GM12878 (cell line): ENCODE results near the gene SCYL1. TPM values are rescaled to one million over a fixed set of nuclear protein-coding genes. Genes with fewer than 3 reads are reported as not detected.

Experiments
- ATAC-seq: fragments of 200-7000 bp; cut with Tn5 transposase; 3 replicates; pipeline ENCODE4 v1.9.1; 2020; ENCODE audit warnings: mild to moderate bottlenecking, moderate library complexity
- BruUV-seq: library from RNA; stranded (reverse); fragments of 400-500 nt; replicated peaks from 2 replicates; lab custom pipeline; 2021; lab: Mats Ljungman, UMichigan
- CTCF ChIA-PET: fragments of 300-600 bp; sonication (Branson Sonifier 250); formaldehyde crosslinking; extraction: SDS; loops from one replicate; lab custom pipeline; 2021; ENCODE audit warnings: inconsistent platforms; lab: Yijun Ruan, JAX
- POLR2A ChIA-PET: fragments of 350-600 bp; formaldehyde crosslinking; extraction: SDS; loops from one replicate; lab custom pipeline; 2021; ENCODE audit warnings: inconsistent platforms; lab: Charles Lee
- RAD21 ChIA-PET: fragments of 300-600 bp; sonication (Branson Sonifier 250); formaldehyde crosslinking; loops from one replicate; lab custom pipeline; 2023; ENCODE audit warnings: antibody characterized with exemption; ENCODE audit not compliant: unreplicated experiment; lab: Charles Lee
- SMC1A ChIA-PET: fragments of 300-600 bp; sonication (Branson Sonifier 250); formaldehyde crosslinking; loops from one replicate; lab custom pipeline; 2023; ENCODE audit not compliant: unreplicated experiment, uncharacterized antibody; lab: Charles Lee
- DNase-seq: peaks from one replicate; pipeline ENCODE4 v3.0.0-alpha.2; 2011; ENCODE audit warnings: low read depth, low spot score
- FAIRE-seq: peaks from 3 replicates; lab custom pipeline; 2011; peaks lifted over from hg19 to GRCh38; lab: Jason Lieb, UNC
- H2AFZ ChIP-seq: 2 replicates; pipeline ENCODE4 v1.6.0; 2011; ENCODE audit warnings: low read depth, low read length, control low read depth; ENCODE audit not compliant: control insufficient read depth
- H3K27ac ChIP-seq: 2 replicates; pipeline ENCODE4 v1.5.1; 2011; ENCODE audit warnings: control low read depth; ENCODE audit not compliant: control insufficient read depth, insufficient read depth
- H3K27me3 ChIP-seq, 2 experiments: replicated peaks in 1 of 2; 2 replicates each; pipeline versions ENCODE4 v1.6.0 to v1.6.1; 2011; ENCODE audit warnings: low read length in 1 of 2; ENCODE audit not compliant: control insufficient read depth in 2 of 2, insufficient read depth in 2 of 2
- H3K36me3 ChIP-seq, 2 experiments: 2 replicates each; pipeline ENCODE4 v1.5.1; 2011; ENCODE audit warnings: low read length in 1 of 2; ENCODE audit not compliant: control insufficient read depth in 2 of 2, insufficient read depth in 2 of 2
- H3K4me1 ChIP-seq: 2 replicates; pipeline ENCODE4 v1.6.1; 2011; ENCODE audit warnings: mild to moderate bottlenecking, low read length, moderate library complexity, mixed read lengths; ENCODE audit not compliant: control insufficient read depth, insufficient read depth
- H3K4me2 ChIP-seq: 2 replicates; pipeline ENCODE4 v1.6.0; 2011; ENCODE audit warnings: control low read depth; ENCODE audit not compliant: control insufficient read depth, insufficient read depth
- H3K4me3 ChIP-seq: fragments of 200-600 bp; sonication (generic); 2 replicates; pipeline ENCODE4 v1.5.1; 2016
- H3K79me2 ChIP-seq: 2 replicates; pipeline ENCODE4 v1.6.0; 2011; ENCODE audit warnings: low read length; ENCODE audit not compliant: control insufficient read depth, insufficient read depth
- H3K9ac ChIP-seq: 2 replicates; pipeline ENCODE4 v1.8.0; 2011; ENCODE audit warnings: low read length, control low read depth, mixed read lengths; ENCODE audit not compliant: control insufficient read depth, insufficient read depth
- H3K9me3 ChIP-seq: replicated peaks from 3 replicates; pipeline ENCODE4 v1.5.1; 2011; ENCODE audit warnings: mild to moderate bottlenecking, low read length; ENCODE audit not compliant: control insufficient read depth, insufficient read depth
- H4K20me1 ChIP-seq: 2 replicates; pipeline ENCODE4 v1.6.0; 2011; ENCODE audit not compliant: control insufficient read depth, insufficient read depth
- BACH1 ChIP-seq: fragments of 450-650 bp; IDR thresholded peaks from 2 replicates; pipeline ENCODE4 v1.6.1; 2017; ENCODE audit warnings: mild to moderate bottlenecking, borderline replicate concordance
- CBFB ChIP-seq: IDR thresholded peaks from 2 replicates; pipeline ENCODE4 v1.6.1; 2016; ENCODE audit warnings: antibody characterized with exemption, low read depth
- CBX3 ChIP-seq: fragments of 200-600 bp; sonication (generic); IDR thresholded peaks from 2 replicates; pipeline ENCODE4 v1.6.1; 2016; ENCODE audit warnings: low read depth, borderline replicate concordance
- CHD1 ChIP-seq: IDR thresholded peaks from 2 replicates; pipeline ENCODE4 v1.6.1; 2012; ENCODE audit warnings: low read depth, low read length, improper control_type of control experiment
- E2F8 ChIP-seq: fragments of 450-650 bp; IDR thresholded peaks from 2 replicates; pipeline ENCODE4 v1.6.1; 2018; ENCODE audit warnings: mild to moderate bottlenecking, low read depth, moderate library complexity; ENCODE audit not compliant: partially characterized antibody
- FOS ChIP-seq: IDR thresholded peaks from 3 replicates; pipeline ENCODE4 v1.6.1; 2011; ENCODE audit warnings: borderline replicate concordance; ENCODE audit not compliant: insufficient read length; ENCODE audit errors: extremely low read depth
- HCFC1 ChIP-seq: fragments of 150-350 bp; IDR thresholded peaks from 2 replicates; pipeline ENCODE4 v1.6.1; 2014; ENCODE audit warnings: low read length
- HDAC2 ChIP-seq: fragments of 200-600 bp; sonication (generic); IDR thresholded peaks from 2 replicates; pipeline ENCODE4 v1.6.1; 2017
- HDAC6 ChIP-seq: fragments of 200-600 bp; sonication (generic); IDR thresholded peaks from one replicate; pipeline ENCODE4 v1.8.0; 2017; ENCODE audit warnings: antibody characterized with exemption; ENCODE audit not compliant: unreplicated experiment
- MEF2A ChIP-seq: IDR thresholded peaks from 2 replicates; pipeline ENCODE4 v1.6.1; 2011; ENCODE audit warnings: low read depth, mild to moderate bottlenecking, low read length, moderate library complexity; ENCODE audit not compliant: insufficient read depth
- MEF2B ChIP-seq: fragments of 450-650 bp; IDR thresholded peaks from 2 replicates; pipeline ENCODE4 v1.6.1; 2018; ENCODE audit warnings: mild to moderate bottlenecking, moderate library complexity; ENCODE audit not compliant: partially characterized antibody, poor library complexity, severe bottlenecking
- POLR2A ChIP-seq: IDR thresholded peaks from 2 replicates; pipeline ENCODE4 v1.6.1; 2011; ENCODE audit warnings: low read depth, mild to moderate bottlenecking, low read length
- POLR2AphosphoS2 ChIP-seq: IDR thresholded peaks from 2 replicates; pipeline ENCODE4 v1.6.1; 2011; ENCODE audit warnings: low read depth, mild to moderate bottlenecking, low read length, improper control_type of control experiment, moderate library complexity
- POLR2AphosphoS5 ChIP-seq: IDR thresholded peaks from 2 replicates; pipeline ENCODE4 v1.6.1; 2011; ENCODE audit warnings: mild to moderate bottlenecking, low read length, inconsistent platforms
- POU2F2 ChIP-seq: IDR thresholded peaks from 3 replicates; pipeline ENCODE4 v1.6.1; 2011; ENCODE audit warnings: low read depth, mild to moderate bottlenecking, low read length, borderline replicate concordance
- RUNX3 ChIP-seq: IDR thresholded peaks from 2 replicates; pipeline ENCODE4 v1.6.1; 2012; ENCODE audit warnings: low read length, inconsistent platforms
- SMAD5 ChIP-seq: IDR thresholded peaks from 2 replicates; pipeline ENCODE4 v1.6.1; 2016; ENCODE audit warnings: antibody characterized with exemption, low read depth
- SPI1 ChIP-seq: IDR thresholded peaks from 2 replicates; pipeline ENCODE4 v1.6.1; 2011; ENCODE audit warnings: low read depth, mild to moderate bottlenecking, low read length, moderate library complexity, borderline replicate concordance; ENCODE audit not compliant: insufficient read depth
- TAF1 ChIP-seq: IDR thresholded peaks from 2 replicates; pipeline ENCODE4 v1.6.1; 2011; ENCODE audit warnings: mild to moderate bottlenecking, low read depth, low read length, borderline replicate concordance
- YY1 ChIP-seq: IDR thresholded peaks from 2 replicates; pipeline ENCODE4 v1.6.1; 2011; ENCODE audit warnings: low read depth, mild to moderate bottlenecking, low read length
- WGBS: methylation state at CpG from one replicate; pipeline ENCODE4 v1.1.6; 2016; ENCODE audit warnings: low lambda C conversion rate; ENCODE audit not compliant: insufficient replicate concordance, insufficient coverage; ENCODE audit errors: missing lambda C conversion rate; 5-methylcytosine and 5-hydroxymethylcytosine counted together
- in situ Hi-C: fragments of 300-500 bp; cut with MboI; formaldehyde crosslinking; loops from 9 replicates; pipeline ENCODE4 v1.14.3; 2018; ENCODE audit warnings: mixed read lengths
- intact Hi-C: fragments of 100-400 bp; cut with micrococcal nuclease; formaldehyde crosslinking; loops from one replicate; pipeline ENCODE4 v1.14.2; 2022; ENCODE audit not compliant: unreplicated experiment
- polyA plus RNA-seq, 11 experiments: library from polyadenylated mRNA; depleted of rRNA in 4 of 11; unstranded in 6 of 11; stranded (reverse) in 5 of 11; fragments of >200 nt; fragmentation: Nextera tagmentation in 4 of 11; fragmentation: Illumina TruSeq in 1 of 11; extraction: Ambion mirVana in 4 of 11; extraction: Trizol in 1 of 11; gene quantifications; 1 replicate in 1 of 11; 2 replicates in 10 of 11; pipeline versions ENCODE4 v1.2.1 to v1.2.3, GENCODE V29; 2011 to 2016; ENCODE audit warnings: inconsistent platforms in 2 of 11, missing spikeins in 2 of 11, low read depth in 1 of 11
- total RNA-seq, 4 experiments: library from RNA; depleted of rRNA in 3 of 4; stranded (reverse); fragments of >200 nt in 3 of 4; fragmentation: Illumina TruSeq in 1 of 4; extraction: Trizol in 1 of 4; gene quantifications; 2 replicates each; pipeline versions ENCODE4 v1.2.1 to v1.2.3, GENCODE V29; 2013 to 2021
- TF ChIP-seq, protein P1 (sequence below): IDR thresholded peaks from 2 replicates; pipeline ENCODE4 v1.6.1; 2012; ENCODE audit warnings: low read depth, low read length, improper control_type of control experiment

Gene SCYL1
- total and polyA plus RNA-seq, 10 of the 15 experiments (the other 5 are each of a cell fraction or from before 2014, with no cell fraction given) = 0.80 to 82.7 (median 51.2) TPM

DNA sequence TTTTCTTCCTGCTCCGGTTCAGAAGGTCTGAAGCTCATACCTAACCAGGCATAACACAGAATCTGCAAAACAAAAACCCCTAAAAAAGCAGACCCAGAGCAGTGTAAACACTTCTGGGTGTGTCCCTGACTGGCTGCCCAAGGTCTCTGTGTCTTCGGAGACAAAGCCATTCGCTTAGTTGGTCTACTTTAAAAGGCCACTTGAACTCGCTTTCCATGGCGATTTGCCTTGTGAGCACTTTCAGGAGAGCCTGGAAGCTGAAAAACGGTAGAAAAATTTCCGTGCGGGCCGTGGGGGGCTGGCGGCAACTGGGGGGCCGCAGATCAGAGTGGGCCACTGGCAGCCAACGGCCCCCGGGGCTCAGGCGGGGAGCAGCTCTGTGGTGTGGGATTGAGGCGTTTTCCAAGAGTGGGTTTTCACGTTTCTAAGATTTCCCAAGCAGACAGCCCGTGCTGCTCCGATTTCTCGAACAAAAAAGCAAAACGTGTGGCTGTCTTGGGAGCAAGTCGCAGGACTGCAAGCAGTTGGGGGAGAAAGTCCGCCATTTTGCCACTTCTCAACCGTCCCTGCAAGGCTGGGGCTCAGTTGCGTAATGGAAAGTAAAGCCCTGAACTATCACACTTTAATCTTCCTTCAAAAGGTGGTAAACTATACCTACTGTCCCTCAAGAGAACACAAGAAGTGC, 26.7 kb upstream of the SCYL1 start:
- H3K79me2 ChIP-seq = peaks cover 92% of the 10 kb centered on the region
- intact Hi-C loops = loop anchor here (5.0 kb wide), 2 partner anchors 41 to 116 kb away; partner anchors contain the start of gene SLC25A45
- FAIRE-seq = no peak
- peak overlapping the region; percentile 100 for H3K9ac ChIP-seq
- under 1% methylated on average over 24 of the region's 24 CpGs for WGBS
- H2AFZ ChIP-seq = peak overlapping the region; percentile 20; the same call in 1 of the 2 replicates
- peak overlapping the region; percentile 77 for H3K4me3 ChIP-seq
- no peaks in the 10 kb centered on the region for H3K27me3 ChIP-seq
- peaks cover 29% of the 10 kb centered on the region for H3K4me1 ChIP-seq
- H3K9me3 ChIP-seq = no peaks in the 10 kb centered on the region
- DNase-seq = peak; percentile 53
- peak overlapping the region; percentile 93 for H3K4me2 ChIP-seq
- ChIA-PET POLR2A (interaction anchor here (0.7 to 16.2 kb wide), 19 partner anchors 8 to 236 kb away, joined by 3 to 429 read pairs (median 7); partner anchors contain the start of genes NEAT1 and SIPA1), SMC1A (interaction anchor here (1.1 to 19.3 kb wide), 10 partner anchors 9 to 80 kb away, joined by 3 to 481 read pairs (median 19); partner anchors contain the start of gene NEAT1), RAD21 (interaction anchor here (0.8 to 14.2 kb wide), 16 partner anchors 8 to 136 kb away, joined by 3 to 282 read pairs (median 9); partner anchors contain the start of gene NEAT1), CTCF (interaction anchor here (0.6 to 27.9 kb wide), 10 partner anchors 9 to 135 kb away, joined by 3 to 728 read pairs (median 10); partner anchors contain the start of gene NEAT1)
- no peaks in the 10 kb centered on the region; the same call in none of the 2 replicates for H4K20me1 ChIP-seq
- H3K36me3 ChIP-seq = peaks cover 0 to 7% of the 10 kb centered on the region in 2 experiments; a peak in 3 of 4 replicates
- TSS peak; percentile 70 for BruUV-seq
- in situ Hi-C loops = no loop called here
- H3K27ac ChIP-seq = peak overlapping the region; percentile 100
- peak; percentile 16 for ATAC-seq
- no peak for TF ChIP-seq MEF2B
- TF ChIP-seq E2F8 = no peak
- TF ChIP-seq CBX3 = no peak
- TF ChIP-seq POU2F2 = peak; percentile 35; the same call in 1 of the 3 replicates
- peak; percentile 59; the same call in 1 of the 2 replicates for TF ChIP-seq POLR2A
- 0 out of 2 replicates have a peak, but pooled peaks have one; percentile 48 for TF ChIP-seq CBFB
- peak; percentile 96 for TF ChIP-seq YY1
- peak; percentile 3 for TF ChIP-seq HDAC6
- peak; percentile 57; the same call in 1 of the 2 replicates for TF ChIP-seq POLR2AphosphoS2
- peak; percentile 73; the same call in 1 of the 2 replicates for TF ChIP-seq TAF1
- TF ChIP-seq, protein P1, sequence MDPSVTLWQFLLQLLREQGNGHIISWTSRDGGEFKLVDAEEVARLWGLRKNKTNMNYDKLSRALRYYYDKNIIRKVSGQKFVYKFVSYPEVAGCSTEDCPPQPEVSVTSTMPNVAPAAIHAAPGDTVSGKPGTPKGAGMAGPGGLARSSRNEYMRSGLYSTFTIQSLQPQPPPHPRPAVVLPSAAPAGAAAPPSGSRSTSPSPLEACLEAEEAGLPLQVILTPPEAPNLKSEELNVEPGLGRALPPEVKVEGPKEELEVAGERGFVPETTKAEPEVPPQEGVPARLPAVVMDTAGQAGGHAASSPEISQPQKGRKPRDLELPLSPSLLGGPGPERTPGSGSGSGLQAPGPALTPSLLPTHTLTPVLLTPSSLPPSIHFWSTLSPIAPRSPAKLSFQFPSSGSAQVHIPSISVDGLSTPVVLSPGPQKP = no peak
- TF ChIP-seq HCFC1 = 0 out of 2 replicates have a peak, but pooled peaks have one; percentile 19
- no peak for TF ChIP-seq FOS
- TF ChIP-seq POLR2AphosphoS5 = peak; percentile 58
- TF ChIP-seq MEF2A = no peak
- TF ChIP-seq RUNX3 = no peak
- peak; percentile 69 for TF ChIP-seq CHD1
- peak; percentile 46; the same call in 1 of the 2 replicates for TF ChIP-seq BACH1
- TF ChIP-seq SPI1 = 0 out of 2 replicates have a peak, but pooled peaks have one; percentile 1
- TF ChIP-seq HDAC2 = no peak
- no peak for TF ChIP-seq SMAD5
